Fibroblast of villous mesenchyme (primary cell): ENCODE measurements around the gene AATK. TPM values are rescaled to one million over a fixed set of nuclear protein-coding genes. Genes with fewer than 3 reads are reported as not detected.

Experiments
- DNase-seq: peaks from one replicate; pipeline ENCODE4 v3.0.0-alpha.2; 2010; ENCODE audit warnings: low read depth
- H3K4me3 ChIP-seq: 2 replicates; pipeline ENCODE4 v1.5.1; 2011; ENCODE audit warnings: low read depth, mild to moderate bottlenecking, low read length
- total RNA-seq: library from RNA; depleted of rRNA; stranded (reverse); fragments of >200 nt; gene quantifications from 2 replicates; pipeline ENCODE4 v1.2.3, GENCODE V29; 2012
- TF ChIP-seq, protein P1 (sequence below): IDR thresholded peaks from 2 replicates; pipeline ENCODE4 v1.5.1; 2012; ENCODE audit warnings: low read depth, mild to moderate bottlenecking, low read length; ENCODE audit not compliant: insufficient read depth

The AATK gene
- total RNA-seq, 1 donor = under 0.01 TPM

DNA sequence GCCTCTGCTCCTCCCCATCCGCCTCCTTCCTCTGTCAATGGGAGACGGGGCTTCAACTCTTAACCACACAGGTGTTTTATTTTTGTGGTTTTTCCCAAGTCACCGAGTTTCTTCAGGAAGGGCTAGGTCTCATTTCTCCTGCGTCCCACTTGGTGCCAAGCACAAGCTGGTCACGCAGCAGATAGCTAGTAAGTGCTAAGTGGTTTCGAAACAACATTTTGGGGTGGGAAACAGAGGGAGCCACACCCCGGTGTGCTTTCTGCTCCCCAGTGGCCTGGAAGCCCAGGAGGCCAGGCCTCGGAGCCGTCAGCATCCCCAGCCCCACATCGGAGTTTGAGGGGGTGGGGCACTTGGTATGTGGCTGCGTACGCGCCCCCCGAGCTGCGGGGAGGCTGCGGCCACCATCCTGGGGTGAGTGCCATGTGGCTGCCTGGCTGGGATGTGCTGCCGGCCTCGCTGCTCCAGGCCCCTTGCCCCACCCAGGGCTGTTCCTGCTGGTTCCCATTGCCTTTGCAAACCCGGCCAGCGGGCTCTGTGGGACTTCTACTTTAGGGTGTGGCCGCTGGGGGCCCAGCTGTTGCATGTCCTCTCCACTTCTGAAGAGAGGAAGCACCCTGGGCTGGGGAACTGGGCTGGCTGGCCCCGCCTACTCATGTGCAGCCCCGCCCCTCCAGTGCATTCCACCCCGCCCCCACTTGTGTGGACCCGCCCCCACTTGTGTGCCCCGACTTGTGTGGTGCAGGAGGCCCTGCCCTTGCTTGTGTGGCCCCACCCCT, 75.5 kb downstream of the AATK start:
- DNase-seq = peak; percentile 87
- TF ChIP-seq, protein P1, sequence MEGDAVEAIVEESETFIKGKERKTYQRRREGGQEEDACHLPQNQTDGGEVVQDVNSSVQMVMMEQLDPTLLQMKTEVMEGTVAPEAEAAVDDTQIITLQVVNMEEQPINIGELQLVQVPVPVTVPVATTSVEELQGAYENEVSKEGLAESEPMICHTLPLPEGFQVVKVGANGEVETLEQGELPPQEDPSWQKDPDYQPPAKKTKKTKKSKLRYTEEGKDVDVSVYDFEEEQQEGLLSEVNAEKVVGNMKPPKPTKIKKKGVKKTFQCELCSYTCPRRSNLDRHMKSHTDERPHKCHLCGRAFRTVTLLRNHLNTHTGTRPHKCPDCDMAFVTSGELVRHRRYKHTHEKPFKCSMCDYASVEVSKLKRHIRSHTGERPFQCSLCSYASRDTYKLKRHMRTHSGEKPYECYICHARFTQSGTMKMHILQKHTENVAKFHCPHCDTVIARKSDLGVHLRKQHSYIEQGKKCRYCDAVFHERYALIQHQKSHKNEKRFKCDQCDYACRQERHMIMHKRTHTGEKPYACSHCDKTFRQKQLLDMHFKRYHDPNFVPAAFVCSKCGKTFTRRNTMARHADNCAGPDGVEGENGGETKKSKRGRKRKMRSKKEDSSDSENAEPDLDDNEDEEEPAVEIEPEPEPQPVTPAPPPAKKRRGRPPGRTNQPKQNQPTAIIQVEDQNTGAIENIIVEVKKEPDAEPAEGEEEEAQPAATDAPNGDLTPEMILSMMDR = no peak

DNA sequence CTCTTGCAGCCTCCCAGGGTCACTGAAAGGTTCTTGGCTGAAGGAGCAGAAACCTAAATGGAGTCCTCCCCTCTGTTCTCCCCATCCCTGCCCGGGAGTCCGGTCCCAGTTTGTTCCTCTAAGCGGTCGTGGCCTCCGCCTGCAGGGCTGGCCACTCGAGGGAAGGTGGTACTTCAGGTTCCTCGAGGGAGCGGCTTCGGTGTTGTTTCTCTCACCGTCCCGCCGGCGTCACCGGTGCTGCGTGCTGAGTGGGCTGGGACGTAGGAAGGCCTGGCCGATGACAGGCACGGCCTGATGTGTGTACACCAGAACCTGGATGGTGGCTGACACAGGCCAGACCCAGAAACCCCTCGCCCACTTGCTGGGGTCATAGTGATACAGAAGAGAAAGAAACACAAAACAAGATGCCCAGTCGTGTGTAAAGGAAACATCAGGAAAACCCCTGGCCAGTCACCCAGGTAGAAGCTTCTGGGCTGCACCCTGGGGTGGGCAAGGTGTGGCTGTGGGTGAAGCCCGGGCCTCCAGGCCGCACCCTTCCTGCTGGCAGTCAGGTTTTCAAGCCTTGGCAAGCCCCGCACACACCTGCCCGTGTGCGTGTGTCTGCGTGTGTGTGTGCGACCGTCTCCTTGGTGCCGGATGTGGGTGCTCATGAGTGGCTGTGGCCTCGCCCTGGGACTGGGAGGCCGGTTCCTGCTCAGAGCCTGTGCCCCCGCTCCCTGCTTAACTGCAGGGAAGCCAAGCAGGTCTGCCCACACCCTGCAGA, 79.1 kb downstream of the AATK start:
- no peak overlapping the region for H3K4me3 ChIP-seq
- TF ChIP-seq, protein P1 = no peak
- DNase-seq = no peak

More for the DNA sequence above, 75.5 kb downstream of the AATK start:
- no peak overlapping the region for H3K4me3 ChIP-seq

DNA sequence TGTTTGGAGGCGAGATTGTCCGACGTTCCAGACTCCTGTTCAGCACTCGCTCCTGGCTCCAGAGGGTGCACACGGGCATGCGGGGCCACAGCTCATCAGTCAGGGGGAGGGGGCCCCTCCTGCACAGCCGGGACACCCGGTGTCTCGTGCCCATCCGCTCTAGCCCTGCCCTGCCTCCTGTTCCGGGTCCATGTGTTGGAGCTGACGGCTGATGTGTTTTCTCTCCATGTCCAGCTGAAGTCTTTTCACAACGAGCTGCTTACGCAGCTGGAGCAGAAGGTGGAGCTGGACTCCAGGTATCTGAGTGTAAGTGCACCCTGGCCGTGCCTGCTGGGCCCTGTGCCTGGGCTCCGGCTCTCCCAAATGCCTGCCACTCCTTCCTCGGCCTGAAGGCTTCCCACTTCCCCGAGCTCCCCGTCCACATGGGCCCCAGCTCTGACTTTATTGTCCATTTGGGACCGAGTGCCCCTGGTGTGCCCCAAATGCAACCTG, 80.6 kb downstream of the AATK start:
- DNase-seq = no peak
- H3K4me3 ChIP-seq = no peak overlapping the region
- TF ChIP-seq, protein P1 = no peak

DNA sequence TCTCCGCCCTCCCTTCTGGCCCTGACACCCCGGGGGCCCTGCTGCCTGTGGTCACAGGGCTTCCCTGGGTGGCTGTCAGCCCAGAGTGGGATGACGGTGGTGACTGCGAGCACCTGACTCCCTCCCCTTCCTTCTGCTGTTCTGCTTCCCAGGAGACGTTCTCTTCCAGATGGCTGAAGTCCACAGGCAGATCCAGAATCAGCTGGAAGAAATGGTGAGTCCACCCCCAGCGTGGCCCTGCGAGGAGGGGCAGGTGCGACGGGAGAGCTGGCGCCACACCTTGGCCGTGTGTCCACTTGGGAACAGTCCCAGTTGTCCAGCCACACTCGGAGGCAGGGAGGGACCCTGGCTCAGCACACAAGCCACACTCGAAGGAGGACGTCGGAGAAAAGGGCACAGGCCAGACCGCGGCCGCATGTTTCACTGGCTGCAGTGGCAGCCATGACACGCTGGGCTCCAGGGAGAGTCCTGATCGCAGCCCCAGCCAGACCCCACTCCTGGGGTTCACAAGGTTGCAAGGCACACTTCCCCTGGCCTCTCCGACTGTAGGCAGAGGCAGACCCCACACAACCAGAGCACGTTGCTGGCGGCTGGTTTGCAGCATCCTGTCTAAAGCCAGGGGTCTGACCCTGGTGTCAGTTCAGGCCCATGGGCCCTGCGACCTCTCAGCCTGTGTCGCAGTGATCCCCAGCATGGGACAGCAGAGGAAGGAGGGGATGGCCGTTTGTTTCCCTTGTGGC, 81.2 kb downstream of the AATK start:
- no peak for DNase-seq
- H3K4me3 ChIP-seq = no peak overlapping the region
- TF ChIP-seq, protein P1 = no peak

DNA sequence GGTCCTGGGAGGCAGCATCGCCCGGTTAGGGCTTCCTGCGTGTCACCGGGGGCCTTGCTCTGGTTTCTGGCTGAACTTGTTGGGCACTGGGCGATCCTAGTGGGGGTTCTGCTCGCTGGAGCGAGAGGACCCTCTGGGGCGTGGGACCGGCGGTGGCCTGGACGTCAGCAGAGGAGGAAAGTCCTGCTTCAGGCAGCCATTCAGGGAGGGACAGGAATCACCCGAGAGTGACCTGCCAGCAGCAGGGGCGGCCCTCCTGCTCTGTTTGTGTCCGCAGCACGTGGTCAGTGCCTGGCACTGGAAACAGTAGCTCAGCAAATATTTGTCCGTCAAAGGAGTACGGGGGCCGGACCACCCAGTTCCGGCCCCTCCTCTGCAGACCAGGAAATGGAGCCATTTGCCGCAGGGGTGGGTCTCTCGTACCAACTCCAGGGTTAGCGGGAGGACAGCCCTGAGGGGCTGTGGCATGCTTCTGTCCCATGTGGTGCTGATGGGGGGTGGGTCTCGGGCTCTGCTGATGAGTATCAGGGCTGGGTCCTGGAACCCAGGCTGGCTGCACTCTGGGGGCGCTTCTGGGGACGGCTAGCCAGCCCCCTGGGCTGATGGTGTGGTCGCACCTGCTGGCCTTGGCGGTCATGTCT, 82.8 kb downstream of the AATK start:
- H3K4me3 ChIP-seq = no peak overlapping the region

More for the DNA sequence above, 82.8 kb downstream of the AATK start:
- DNase-seq = no peak
- TF ChIP-seq, protein P1 = no peak
